ENCODE results near the gene EVL. TPM values are rescaled to one million over a fixed set of nuclear protein-coding genes. Genes with fewer than 3 reads are reported as not detected.

EVL gene
- total and polyA plus RNA-seq, 10 of the 15 experiments (the other 5 are each of a cell fraction or from before 2014, with no cell fraction given), result 11.9 to 341 (median 89.8) TPM

DNA sequence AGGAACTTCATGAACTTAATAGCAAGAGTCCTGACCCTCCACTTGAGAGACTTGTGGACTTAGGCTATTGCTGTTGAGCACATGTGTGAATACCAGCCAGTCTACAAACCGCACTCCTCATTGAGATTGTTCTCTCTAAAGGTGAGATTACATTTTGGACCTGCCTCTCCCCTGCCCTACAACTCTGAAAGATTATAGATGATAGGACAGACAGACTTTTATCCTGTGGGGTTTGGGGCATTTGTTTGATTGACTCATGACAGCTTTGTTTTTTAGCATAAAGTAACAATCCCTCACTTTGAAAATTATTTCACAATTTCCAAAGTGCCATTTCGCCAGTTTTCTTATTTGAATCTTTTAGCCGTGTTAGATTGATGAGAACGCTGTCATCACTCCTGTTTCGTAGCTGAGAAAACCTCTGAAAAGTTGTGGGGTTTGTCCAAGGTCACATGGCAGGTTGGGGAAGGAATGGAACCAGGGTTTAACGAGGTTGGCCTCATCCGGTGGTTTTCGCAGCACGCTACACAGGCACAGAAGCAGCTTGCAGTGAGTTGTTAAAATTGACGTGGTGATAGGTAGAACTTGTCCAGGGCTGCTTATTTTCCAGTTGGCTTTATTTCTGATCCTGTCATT is 836 bp downstream of the EVL start (continued):
- TF ChIP-seq, protein P1, sequence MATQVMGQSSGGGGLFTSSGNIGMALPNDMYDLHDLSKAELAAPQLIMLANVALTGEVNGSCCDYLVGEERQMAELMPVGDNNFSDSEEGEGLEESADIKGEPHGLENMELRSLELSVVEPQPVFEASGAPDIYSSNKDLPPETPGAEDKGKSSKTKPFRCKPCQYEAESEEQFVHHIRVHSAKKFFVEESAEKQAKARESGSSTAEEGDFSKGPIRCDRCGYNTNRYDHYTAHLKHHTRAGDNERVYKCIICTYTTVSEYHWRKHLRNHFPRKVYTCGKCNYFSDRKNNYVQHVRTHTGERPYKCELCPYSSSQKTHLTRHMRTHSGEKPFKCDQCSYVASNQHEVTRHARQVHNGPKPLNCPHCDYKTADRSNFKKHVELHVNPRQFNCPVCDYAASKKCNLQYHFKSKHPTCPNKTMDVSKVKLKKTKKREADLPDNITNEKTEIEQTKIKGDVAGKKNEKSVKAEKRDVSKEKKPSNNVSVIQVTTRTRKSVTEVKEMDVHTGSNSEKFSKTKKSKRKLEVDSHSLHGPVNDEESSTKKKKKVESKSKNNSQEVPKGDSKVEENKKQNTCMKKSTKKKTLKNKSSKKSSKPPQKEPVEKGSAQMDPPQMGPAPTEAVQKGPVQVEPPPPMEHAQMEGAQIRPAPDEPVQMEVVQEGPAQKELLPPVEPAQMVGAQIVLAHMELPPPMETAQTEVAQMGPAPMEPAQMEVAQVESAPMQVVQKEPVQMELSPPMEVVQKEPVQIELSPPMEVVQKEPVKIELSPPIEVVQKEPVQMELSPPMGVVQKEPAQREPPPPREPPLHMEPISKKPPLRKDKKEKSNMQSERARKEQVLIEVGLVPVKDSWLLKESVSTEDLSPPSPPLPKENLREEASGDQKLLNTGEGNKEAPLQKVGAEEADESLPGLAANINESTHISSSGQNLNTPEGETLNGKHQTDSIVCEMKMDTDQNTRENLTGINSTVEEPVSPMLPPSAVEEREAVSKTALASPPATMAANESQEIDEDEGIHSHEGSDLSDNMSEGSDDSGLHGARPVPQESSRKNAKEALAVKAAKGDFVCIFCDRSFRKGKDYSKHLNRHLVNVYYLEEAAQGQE (IDR thresholded peaks at IDR 0.05; ENCODE audit: low read depth, low read length), result no peak
- TF ChIP-seq PML (IDR thresholded peaks at IDR 0.05; ENCODE audit: low read length) (peak; percentile 87), NFIC (IDR thresholded peaks at IDR 0.05; ENCODE audit: low read depth, low read length) (peak; percentile 81), NFYB (IDR thresholded peaks at IDR 0.05; ENCODE audit: insufficient read depth, low read depth, low read length) (no peak), POLR2AphosphoS2 (IDR thresholded peaks at IDR 0.05; ENCODE audit: low read depth, low read length) (peak; percentile 92), BHLHE40 (IDR thresholded peaks at IDR 0.05; ENCODE audit: borderline replicate concordance in 1 of 2, low read depth in 2 of 2, low read length in 1 of 2) (peak; percentile 86 to 88), EZH2 (IDR thresholded peaks at IDR 0.05; ENCODE audit: borderline replicate concordance, control insufficient read depth, low read depth, low read length) (no peak), SPI1 (IDR thresholded peaks at IDR 0.05; ENCODE audit: borderline replicate concordance, insufficient read depth, low read depth, low read length) (no peak), ZSCAN29 (IDR thresholded peaks at IDR 0.05) (no peak), PAX8 (IDR thresholded peaks at IDR 0.05) (no peak)
- TF ChIP-seq, protein P2, sequence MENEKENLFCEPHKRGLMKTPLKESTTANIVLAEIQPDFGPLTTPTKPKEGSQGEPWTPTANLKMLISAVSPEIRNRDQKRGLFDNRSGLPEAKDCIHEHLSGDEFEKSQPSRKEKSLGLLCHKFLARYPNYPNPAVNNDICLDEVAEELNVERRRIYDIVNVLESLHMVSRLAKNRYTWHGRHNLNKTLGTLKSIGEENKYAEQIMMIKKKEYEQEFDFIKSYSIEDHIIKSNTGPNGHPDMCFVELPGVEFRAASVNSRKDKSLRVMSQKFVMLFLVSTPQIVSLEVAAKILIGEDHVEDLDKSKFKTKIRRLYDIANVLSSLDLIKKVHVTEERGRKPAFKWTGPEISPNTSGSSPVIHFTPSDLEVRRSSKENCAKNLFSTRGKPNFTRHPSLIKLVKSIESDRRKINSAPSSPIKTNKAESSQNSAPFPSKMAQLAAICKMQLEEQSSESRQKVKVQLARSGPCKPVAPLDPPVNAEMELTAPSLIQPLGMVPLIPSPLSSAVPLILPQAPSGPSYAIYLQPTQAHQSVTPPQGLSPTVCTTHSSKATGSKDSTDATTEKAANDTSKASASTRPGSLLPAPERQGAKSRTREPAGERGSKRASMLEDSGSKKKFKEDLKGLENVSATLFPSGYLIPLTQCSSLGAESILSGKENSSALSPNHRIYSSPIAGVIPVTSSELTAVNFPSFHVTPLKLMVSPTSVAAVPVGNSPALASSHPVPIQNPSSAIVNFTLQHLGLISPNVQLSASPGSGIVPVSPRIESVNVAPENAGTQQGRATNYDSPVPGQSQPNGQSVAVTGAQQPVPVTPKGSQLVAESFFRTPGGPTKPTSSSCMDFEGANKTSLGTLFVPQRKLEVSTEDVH (IDR thresholded peaks at IDR 0.05; ENCODE audit: low read depth, partially characterized antibody), result no peak
- TF ChIP-seq, protein P3, sequence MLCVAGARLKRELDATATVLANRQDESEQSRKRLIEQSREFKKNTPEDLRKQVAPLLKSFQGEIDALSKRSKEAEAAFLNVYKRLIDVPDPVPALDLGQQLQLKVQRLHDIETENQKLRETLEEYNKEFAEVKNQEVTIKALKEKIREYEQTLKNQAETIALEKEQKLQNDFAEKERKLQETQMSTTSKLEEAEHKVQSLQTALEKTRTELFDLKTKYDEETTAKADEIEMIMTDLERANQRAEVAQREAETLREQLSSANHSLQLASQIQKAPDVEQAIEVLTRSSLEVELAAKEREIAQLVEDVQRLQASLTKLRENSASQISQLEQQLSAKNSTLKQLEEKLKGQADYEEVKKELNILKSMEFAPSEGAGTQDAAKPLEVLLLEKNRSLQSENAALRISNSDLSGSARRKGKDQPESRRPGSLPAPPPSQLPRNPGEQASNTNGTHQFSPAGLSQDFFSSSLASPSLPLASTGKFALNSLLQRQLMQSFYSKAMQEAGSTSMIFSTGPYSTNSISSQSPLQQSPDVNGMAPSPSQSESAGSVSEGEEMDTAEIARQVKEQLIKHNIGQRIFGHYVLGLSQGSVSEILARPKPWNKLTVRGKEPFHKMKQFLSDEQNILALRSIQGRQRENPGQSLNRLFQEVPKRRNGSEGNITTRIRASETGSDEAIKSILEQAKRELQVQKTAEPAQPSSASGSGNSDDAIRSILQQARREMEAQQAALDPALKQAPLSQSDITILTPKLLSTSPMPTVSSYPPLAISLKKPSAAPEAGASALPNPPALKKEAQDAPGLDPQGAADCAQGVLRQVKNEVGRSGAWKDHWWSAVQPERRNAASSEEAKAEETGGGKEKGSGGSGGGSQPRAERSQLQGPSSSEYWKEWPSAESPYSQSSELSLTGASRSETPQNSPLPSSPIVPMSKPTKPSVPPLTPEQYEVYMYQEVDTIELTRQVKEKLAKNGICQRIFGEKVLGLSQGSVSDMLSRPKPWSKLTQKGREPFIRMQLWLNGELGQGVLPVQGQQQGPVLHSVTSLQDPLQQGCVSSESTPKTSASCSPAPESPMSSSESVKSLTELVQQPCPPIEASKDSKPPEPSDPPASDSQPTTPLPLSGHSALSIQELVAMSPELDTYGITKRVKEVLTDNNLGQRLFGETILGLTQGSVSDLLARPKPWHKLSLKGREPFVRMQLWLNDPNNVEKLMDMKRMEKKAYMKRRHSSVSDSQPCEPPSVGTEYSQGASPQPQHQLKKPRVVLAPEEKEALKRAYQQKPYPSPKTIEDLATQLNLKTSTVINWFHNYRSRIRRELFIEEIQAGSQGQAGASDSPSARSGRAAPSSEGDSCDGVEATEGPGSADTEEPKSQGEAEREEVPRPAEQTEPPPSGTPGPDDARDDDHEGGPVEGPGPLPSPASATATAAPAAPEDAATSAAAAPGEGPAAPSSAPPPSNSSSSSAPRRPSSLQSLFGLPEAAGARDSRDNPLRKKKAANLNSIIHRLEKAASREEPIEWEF (IDR thresholded peaks at IDR 0.05; ENCODE audit: insufficient replicate concordance, low read depth, low read length), result peak; percentile 51
- TF ChIP-seq, protein P4, sequence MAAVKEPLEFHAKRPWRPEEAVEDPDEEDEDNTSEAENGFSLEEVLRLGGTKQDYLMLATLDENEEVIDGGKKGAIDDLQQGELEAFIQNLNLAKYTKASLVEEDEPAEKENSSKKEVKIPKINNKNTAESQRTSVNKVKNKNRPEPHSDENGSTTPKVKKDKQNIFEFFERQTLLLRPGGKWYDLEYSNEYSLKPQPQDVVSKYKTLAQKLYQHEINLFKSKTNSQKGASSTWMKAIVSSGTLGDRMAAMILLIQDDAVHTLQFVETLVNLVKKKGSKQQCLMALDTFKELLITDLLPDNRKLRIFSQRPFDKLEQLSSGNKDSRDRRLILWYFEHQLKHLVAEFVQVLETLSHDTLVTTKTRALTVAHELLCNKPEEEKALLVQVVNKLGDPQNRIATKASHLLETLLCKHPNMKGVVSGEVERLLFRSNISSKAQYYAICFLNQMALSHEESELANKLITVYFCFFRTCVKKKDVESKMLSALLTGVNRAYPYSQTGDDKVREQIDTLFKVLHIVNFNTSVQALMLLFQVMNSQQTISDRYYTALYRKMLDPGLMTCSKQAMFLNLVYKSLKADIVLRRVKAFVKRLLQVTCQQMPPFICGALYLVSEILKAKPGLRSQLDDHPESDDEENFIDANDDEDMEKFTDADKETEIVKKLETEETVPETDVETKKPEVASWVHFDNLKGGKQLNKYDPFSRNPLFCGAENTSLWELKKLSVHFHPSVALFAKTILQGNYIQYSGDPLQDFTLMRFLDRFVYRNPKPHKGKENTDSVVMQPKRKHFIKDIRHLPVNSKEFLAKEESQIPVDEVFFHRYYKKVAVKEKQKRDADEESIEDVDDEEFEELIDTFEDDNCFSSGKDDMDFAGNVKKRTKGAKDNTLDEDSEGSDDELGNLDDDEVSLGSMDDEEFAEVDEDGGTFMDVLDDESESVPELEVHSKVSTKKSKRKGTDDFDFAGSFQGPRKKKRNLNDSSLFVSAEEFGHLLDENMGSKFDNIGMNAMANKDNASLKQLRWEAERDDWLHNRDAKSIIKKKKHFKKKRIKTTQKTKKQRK (IDR thresholded peaks at IDR 0.05; ENCODE audit: low read depth, low read length), result no peak

Measured in GM12878 (cell line).